Activated naive CD4-positive, alpha-beta T cell treated with anti-CD3 and anti-CD28 coated beads for 36 hours (primary cell): ENCODE measurements around the gene FUNDC2. TPM values are rescaled to one million over a fixed set of nuclear protein-coding genes. Genes with fewer than 3 reads are reported as not detected.

ENCODE experiments used
- CTCF ChIA-PET: fragments of 350-600 bp; sonication (Branson Sonifier 250); formaldehyde crosslinking; loops from one replicate; lab custom pipeline; 2021; ENCODE audit warnings: antibody characterized with exemption; lab: Charles Lee
- DNase-seq: peaks from one replicate; pipeline ENCODE4 v3.0.0-alpha.2; 2020
- H3K27ac Mint-ChIP-seq: one replicate; pipeline ENCODE4 v1.8.0; 2021; ENCODE audit warnings: mild to moderate bottlenecking, mixed read lengths
- H3K27me3 Mint-ChIP-seq: one replicate; pipeline ENCODE4 v1.8.0; 2021; ENCODE audit warnings: low read depth, mixed read lengths
- H3K36me3 Mint-ChIP-seq: one replicate; pipeline ENCODE4 v1.8.0; 2021; ENCODE audit warnings: low read depth, mixed read lengths
- H3K4me1 Mint-ChIP-seq: one replicate; pipeline ENCODE4 v1.8.0; 2021; ENCODE audit warnings: low read depth, mixed read lengths
- H3K4me3 Mint-ChIP-seq: one replicate; pipeline ENCODE4 v1.8.0; 2021; ENCODE audit warnings: mild to moderate bottlenecking, moderate library complexity, mixed read lengths
- H3K9me3 Mint-ChIP-seq: one replicate; pipeline ENCODE4 v1.8.0; 2021; ENCODE audit warnings: mixed read lengths
- intact Hi-C: fragments of 100-400 bp; cut with micrococcal nuclease; formaldehyde crosslinking; loops from one replicate; pipeline ENCODE4 v1.15.1; 2023
- total RNA-seq, 2 experiments: library from RNA; stranded (reverse); gene quantifications; one replicate each; pipeline ENCODE4 v1.2.3, GENCODE V29; 2021

The FUNDC2 gene
- total RNA-seq, 2 experiments from 2014 or later, result 94.3 to 95.5 TPM

GRCh38 chrX:155056471-155056870 is 29.8 kb downstream of the FUNDC2 start:
- no peak overlapping the region for H3K27ac Mint-ChIP-seq
- no peaks in the 10 kb centered on the region for H3K9me3 Mint-ChIP-seq

GRCh38 chrX:155056877-155057792 is 30.5 kb downstream of the FUNDC2 start:
- peaks cover 10% of the 10 kb centered on the region for H3K36me3 Mint-ChIP-seq
- no peaks in the 10 kb centered on the region for H3K9me3 Mint-ChIP-seq
- peaks cover 29% of the 10 kb centered on the region for H3K4me1 Mint-ChIP-seq
- H3K4me3 Mint-ChIP-seq, result peak overlapping the region; percentile 48
- H3K27me3 Mint-ChIP-seq, result no peaks in the 10 kb centered on the region
- peak overlapping the region; percentile 53 for H3K27ac Mint-ChIP-seq
- intact Hi-C loops, result loop anchor here (1.0 to 5.0 kb wide), 4 partner anchors 30 to 140 kb away; partner anchors contain the start of gene FUNDC2
- DNase-seq, result peak; percentile 57
- CTCF ChIA-PET, result interaction anchor here (0.6 to 2.6 kb wide), 17 partner anchors 10 to 139 kb away, joined by 3 to 19 read pairs (median 4); no protein-coding TSS in a partner anchor

More at GRCh38 chrX:155056471-155056870, 29.8 kb downstream of the FUNDC2 start:
- Mint-ChIP-seq H3K4me3 (no peak overlapping the region), H3K4me1 (peaks cover 33% of the 10 kb centered on the region), H3K36me3 (peaks cover 9% of the 10 kb centered on the region), H3K27me3 (no peaks in the 10 kb centered on the region)
- peak; percentile 26 for DNase-seq
- intact Hi-C loops, result loop anchor here (2.0 to 5.0 kb wide), 2 partner anchors 30 to 139 kb away; partner anchors contain the start of gene FUNDC2
- CTCF ChIA-PET, result interaction anchor here (0.7 to 2.6 kb wide), 15 partner anchors 10 to 139 kb away, joined by 3 to 19 read pairs (median 4); no protein-coding TSS in a partner anchor

- no peak overlapping the region for H3K27ac Mint-ChIP-seq
- H3K36me3 Mint-ChIP-seq, result peaks cover 1% of the 10 kb centered on the region
- intact Hi-C loops, result no loop called here
- H3K4me3 Mint-ChIP-seq, result no peak overlapping the region
- DNase-seq, result no peak
- H3K4me1 Mint-ChIP-seq, result peaks cover 14% of the 10 kb centered on the region
- CTCF ChIA-PET, result interaction anchor here (0.5 kb wide), 1 partner anchor 116 kb away, joined by 3 read pairs; no protein-coding TSS in a partner anchor
- no peaks in the 10 kb centered on the region for H3K9me3 Mint-ChIP-seq
- H3K27me3 Mint-ChIP-seq, result no peaks in the 10 kb centered on the region
These were observed 35.1 kb downstream of the FUNDC2 start for GRCh38 chrX:155061760-155062159.

GRCh38 chrX:155065035-155065734 is 38.5 kb downstream of the FUNDC2 start:
- Mint-ChIP-seq H3K27me3 (no peaks in the 10 kb centered on the region), H3K4me3 (no peak overlapping the region), H3K36me3 (peaks cover 1% of the 10 kb centered on the region), H3K27ac (no peak overlapping the region), H3K9me3 (no peaks in the 10 kb centered on the region), H3K4me1 (peaks cover 22% of the 10 kb centered on the region)
- intact Hi-C loops, result no loop called here
- CTCF ChIA-PET, result no interaction called here
- DNase-seq, result no peak

GRCh38 chrX:155068165-155068564 is 41.5 kb downstream of the FUNDC2 start:
- Mint-ChIP-seq H3K9me3 (no peaks in the 10 kb centered on the region), H3K36me3 (peaks cover 8% of the 10 kb centered on the region), H3K27me3 (no peaks in the 10 kb centered on the region), H3K4me1 (peaks cover 29% of the 10 kb centered on the region), H3K27ac (no peak overlapping the region), H3K4me3 (no peak overlapping the region)
- CTCF ChIA-PET, result interaction anchor here (0.6 kb wide), 1 partner anchor 74 kb away, joined by 3 read pairs; no protein-coding TSS in a partner anchor
- no peak for DNase-seq
- intact Hi-C loops, result no loop called here

GRCh38 chrX:155069414-155069813 is 42.8 kb downstream of the FUNDC2 start:
- Mint-ChIP-seq H3K27ac (no peak overlapping the region), H3K36me3 (peaks cover 14% of the 10 kb centered on the region), H3K27me3 (no peaks in the 10 kb centered on the region), H3K4me1 (peaks cover 41% of the 10 kb centered on the region), H3K9me3 (no peaks in the 10 kb centered on the region), H3K4me3 (peak overlapping the region; percentile 85)
- CTCF ChIA-PET, result no interaction called here
- intact Hi-C loops, result no loop called here
- DNase-seq, result no peak

- Mint-ChIP-seq H3K27me3 (no peaks in the 10 kb centered on the region), H3K9me3 (no peaks in the 10 kb centered on the region), H3K4me3 (peak overlapping the region; percentile 85), H3K4me1 (peaks cover 42% of the 10 kb centered on the region), H3K27ac (peak overlapping the region; percentile 30), H3K36me3 (peaks cover 15% of the 10 kb centered on the region)
- CTCF ChIA-PET, result interaction anchor here (0.8 kb wide), 1 partner anchor 13 kb away, joined by 4 read pairs; no protein-coding TSS in a partner anchor
- no peak for DNase-seq
- intact Hi-C loops, result loop anchor here (2.0 to 5.0 kb wide), 3 partner anchors 88 to 697 kb away; partner anchors contain the start of gene VBP1
These were observed 43.4 kb downstream of the FUNDC2 start for GRCh38 chrX:155070038-155070437.

GRCh38 chrX:155070663-155070974 is 44.0 kb downstream of the FUNDC2 start:
- Mint-ChIP-seq H3K27ac (peak overlapping the region; percentile 78), H3K36me3 (peaks cover 20% of the 10 kb centered on the region), H3K4me3 (peak overlapping the region; percentile 85), H3K27me3 (no peaks in the 10 kb centered on the region), H3K4me1 (peaks cover 43% of the 10 kb centered on the region), H3K9me3 (no peaks in the 10 kb centered on the region)
- CTCF ChIA-PET, result interaction anchor here (0.8 kb wide), 1 partner anchor 14 kb away, joined by 4 read pairs; no protein-coding TSS in a partner anchor
- DNase-seq, result no peak
- intact Hi-C loops, result loop anchor here (2.0 to 5.0 kb wide), 3 partner anchors 88 to 696 kb away; partner anchors contain the start of gene VBP1

GRCh38 chrX:155070975-155071693 is 44.5 kb downstream of the FUNDC2 start, which contains the start of the genes BRCC3, CMC4 and MTCP1:
TSS of gene BRCC3 (plus strand) at chrX:155071508. CDS start at chrX:155071528, 20 bp downstream.
TSS of gene CMC4 (minus strand) at chrX:155071136. CDS start at chrX:155064023, 7,113 bp downstream.
TSS of gene MTCP1 (minus strand) at chrX:155071136. CDS start at chrX:155066010, 5,126 bp downstream.
- Mint-ChIP-seq H3K27ac (peak within 1 kb of the TSS; percentile 84), H3K27me3 (no peaks in the 10 kb centered on the region), H3K36me3 (peaks cover 23% of the 10 kb centered on the region), H3K4me3 (peak within 1 kb of the TSS; percentile 89), H3K4me1 (peaks cover 43% of the 10 kb centered on the region), H3K9me3 (no peaks in the 10 kb centered on the region)
- CTCF ChIA-PET, result interaction anchor here (0.8 kb wide), 1 partner anchor 14 kb away, joined by 4 read pairs; no protein-coding TSS in a partner anchor
- intact Hi-C loops, result loop anchor here (1.0 to 5.0 kb wide), 5 partner anchors 37 to 696 kb away; partner anchors contain the start of gene VBP1
- DNase-seq, result peak; percentile 79

GRCh38 chrX:155071694-155072280 is 45.1 kb downstream of the FUNDC2 start:
- H3K4me1 Mint-ChIP-seq, result peaks cover 43% of the 10 kb centered on the region

More at GRCh38 chrX:155071694-155072280, 45.1 kb downstream of the FUNDC2 start:
- CTCF ChIA-PET, result no interaction called here
- Mint-ChIP-seq H3K27me3 (no peaks in the 10 kb centered on the region), H3K27ac (peak overlapping the region; percentile 84), H3K9me3 (no peaks in the 10 kb centered on the region), H3K4me3 (peak overlapping the region; percentile 89), H3K36me3 (peaks cover 25% of the 10 kb centered on the region)
- intact Hi-C loops, result loop anchor here (1.0 to 5.0 kb wide), 5 partner anchors 37 to 695 kb away; partner anchors contain the start of gene VBP1
- DNase-seq, result no peak
